NCI-H2227 (cell line): ENCODE data around the gene E2F3.

Experiments used
- DNase-seq: peaks from one replicate; lab custom pipeline; 2025; ENCODE audit not compliant: unreplicated experiment; lab: John Stamatoyannopoulos, UW

Gene E2F3

GRCh38 chr6:20402092-20402341 is 338 bp downstream of the E2F3 start:
- no peak for DNase-seq

- DNase-seq = peak; percentile 60
These were observed 827 bp downstream of the E2F3 start for GRCh38 chr6:20402342-20403069.

- peak; percentile 84 for DNase-seq
These were observed 1.5 kb downstream of the E2F3 start for GRCh38 chr6:20403070-20403765.

GRCh38 chr6:20403766-20404640 is 2.3 kb downstream of the E2F3 start:
- DNase-seq = peak; percentile 47

GRCh38 chr6:20404641-20405032 is 3.0 kb downstream of the E2F3 start:
- peak; percentile 75 for DNase-seq

- no peak for DNase-seq
These were observed 7.2 kb downstream of the E2F3 start for GRCh38 chr6:20408851-20409250.

GRCh38 chr6:20409427-20409971 is 7.8 kb downstream of the E2F3 start:
- no peak for DNase-seq

- no peak for DNase-seq
These were observed 9.9 kb downstream of the E2F3 start for GRCh38 chr6:20411544-20411943.

GRCh38 chr6:20411953-20412681 is 10.4 kb downstream of the E2F3 start:
- DNase-seq = no peak

GRCh38 chr6:20412682-20413073 is 11.0 kb downstream of the E2F3 start:
- peak; percentile 16 for DNase-seq

- no peak for DNase-seq
These were observed 12.1 kb downstream of the E2F3 start for GRCh38 chr6:20413826-20414225.

- no peak for DNase-seq
These were observed 13.0 kb downstream of the E2F3 start for GRCh38 chr6:20414711-20415110.

- DNase-seq = no peak
These were observed 13.6 kb downstream of the E2F3 start for GRCh38 chr6:20415304-20415703.

- no peak for DNase-seq
These were observed 14.2 kb downstream of the E2F3 start for GRCh38 chr6:20415712-20416454.

GRCh38 chr6:20416567-20417345 is 15.1 kb downstream of the E2F3 start:
- DNase-seq = no peak

GRCh38 chr6:20417819-20418218 is 16.1 kb downstream of the E2F3 start:
- DNase-seq = no peak

- no peak for DNase-seq
These were observed 24.8 kb downstream of the E2F3 start for GRCh38 chr6:20426177-20427082.

- no peak for DNase-seq
These were observed 26.2 kb downstream of the E2F3 start for GRCh38 chr6:20427856-20428255.

GRCh38 chr6:20432692-20433091 is 31.0 kb downstream of the E2F3 start:
- no peak for DNase-seq
